Measurements from ENCODE around the gene NRXN3. TPM values are rescaled to one million over a fixed set of nuclear protein-coding genes. Genes with fewer than 3 reads are reported as not detected.

Gene NRXN3
- total RNA-seq, 4 donors from 2014 or later, result 0.19 to 1.4 (median 0.40) TPM

- TF ChIP-seq CTCF (IDR thresholded peaks at IDR 0.05), result no peak
- DNase-seq (ENCODE audit: low spot score) (no peak), ATAC-seq (ENCODE audit: low FRiP score) (no peak)
Observed at GRCh38 chr14:79118291-79118690, 948.1 kb downstream of the NRXN3 start.

- ATAC-seq (ENCODE audit: low FRiP score), result no peak
- no peak for TF ChIP-seq CTCF (IDR thresholded peaks at IDR 0.05)
- no peak for DNase-seq (ENCODE audit: low spot score)
Observed at GRCh38 chr14:79134361-79134760, 964.2 kb downstream of the NRXN3 start.

- TF ChIP-seq CTCF (IDR thresholded peaks at IDR 0.05), result no peak
- no peak for ATAC-seq (ENCODE audit: low FRiP score)
- DNase-seq (ENCODE audit: low spot score), result no peak
Observed at GRCh38 chr14:79136071-79137044, 966.2 kb downstream of the NRXN3 start.

GRCh38 chr14:79137045-79137430, 966.9 kb downstream of the NRXN3 start:
- DNase-seq (ENCODE audit: low spot score), result no peak
- no peak for TF ChIP-seq CTCF (IDR thresholded peaks at IDR 0.05)
- no peak for ATAC-seq (ENCODE audit: low FRiP score)

GRCh38 chr14:79137836-79138235, 967.7 kb downstream of the NRXN3 start:
- TF ChIP-seq CTCF (IDR thresholded peaks at IDR 0.05), result no peak
- ATAC-seq (ENCODE audit: low FRiP score) (no peak), DNase-seq (ENCODE audit: low spot score) (no peak)

- no peak for TF ChIP-seq CTCF (IDR thresholded peaks at IDR 0.05)
- DNase-seq (ENCODE audit: low spot score) (no peak), ATAC-seq (ENCODE audit: low FRiP score) (no peak)
Observed at GRCh38 chr14:79144896-79145295, 974.7 kb downstream of the NRXN3 start.

- TF ChIP-seq CTCF (IDR thresholded peaks at IDR 0.05), result no peak
- DNase-seq (ENCODE audit: low spot score) (no peak), ATAC-seq (ENCODE audit: low FRiP score) (no peak)
Observed at GRCh38 chr14:79150226-79150625, 980.1 kb downstream of the NRXN3 start.

Measured in omental fat pad (tissue), 4 donors.